ENCODE measurements around the gene CLIC5.

The CLIC5 gene

DNA sequence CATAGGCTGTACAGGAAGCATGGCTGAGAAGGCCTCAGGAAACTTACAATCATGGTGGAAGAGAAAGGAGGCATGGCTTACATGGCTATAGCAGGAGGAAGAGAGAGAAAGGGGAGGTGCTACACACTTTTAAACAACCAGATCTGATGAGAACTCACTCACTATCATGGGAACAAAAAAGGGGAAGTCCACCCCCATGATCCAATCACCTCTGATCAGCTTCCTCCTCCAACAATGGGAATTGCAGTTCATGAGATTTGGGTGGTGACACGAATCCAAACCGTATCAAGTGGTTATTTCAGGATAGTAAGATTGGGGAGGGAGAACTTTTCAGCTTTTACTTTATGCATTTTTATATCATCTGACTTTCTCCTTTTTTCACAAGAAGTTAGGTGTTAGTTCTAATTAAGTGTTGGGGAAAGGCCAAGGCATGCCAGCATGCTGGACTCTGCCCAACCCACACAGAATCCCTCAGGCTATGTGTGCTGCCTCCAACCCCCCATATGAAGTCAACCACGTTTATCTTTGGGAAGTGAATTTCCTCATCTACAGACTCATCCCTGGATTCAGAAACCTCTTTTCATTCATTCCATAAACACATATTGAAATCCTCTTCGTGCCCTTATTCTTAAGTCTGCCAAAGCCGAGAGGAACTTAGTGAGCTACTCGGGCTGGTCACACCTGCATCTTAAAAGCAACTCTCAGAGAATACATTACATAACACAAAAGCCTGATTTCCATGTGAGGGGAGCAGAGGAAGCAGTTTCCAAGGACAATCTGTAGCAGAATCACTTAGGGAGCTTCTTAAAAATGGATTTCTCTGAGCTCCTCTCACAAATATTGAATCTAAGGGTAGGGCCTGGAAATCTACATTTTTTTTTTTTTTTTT lies 16.7 kb upstream of the CLIC5 start:
- Histone ChIP-seq H3K4me2 (ENCODE audit: low read depth, low read length, poor library complexity, severe bottlenecking) (no peak overlapping the region), H2AFZ (ENCODE audit: low read length) (no peak overlapping the region), H3K4me3 (ENCODE audit: low read length, poor library complexity, severe bottlenecking) (no peak overlapping the region), H3K9me2 (replicated peaks; ENCODE audit: low read depth, low read length) (no peaks in the 10 kb centered on the region), H3K9me3 (ENCODE audit: insufficient read depth, low read depth, low read length) (no peaks in the 10 kb centered on the region), H3K27me3 (ENCODE audit: insufficient read depth, low read length, poor library complexity, severe bottlenecking) (no peaks in the 10 kb centered on the region), H3K79me2 (ENCODE audit: insufficient read depth, low read length) (no peaks in the 10 kb centered on the region), H3K36me3 (ENCODE audit: insufficient read depth, low read length) (no peaks in the 10 kb centered on the region), H3F3A (ENCODE audit: low read depth) (no peaks in the 10 kb centered on the region), H3K9ac (ENCODE audit: low read depth, low read length, poor library complexity, severe bottlenecking) (no peak overlapping the region), H3K4me1 (ENCODE audit: insufficient read depth, low read length, poor library complexity, severe bottlenecking) (no peaks in the 10 kb centered on the region), H4K20me1 (ENCODE audit: insufficient read depth, low read length, poor library complexity, severe bottlenecking) (no peaks in the 10 kb centered on the region)
- no peak for TF ChIP-seq EZH2phosphoT487 (IDR thresholded peaks at IDR 0.05; ENCODE audit: borderline replicate concordance)
- TF ChIP-seq, protein P1, sequence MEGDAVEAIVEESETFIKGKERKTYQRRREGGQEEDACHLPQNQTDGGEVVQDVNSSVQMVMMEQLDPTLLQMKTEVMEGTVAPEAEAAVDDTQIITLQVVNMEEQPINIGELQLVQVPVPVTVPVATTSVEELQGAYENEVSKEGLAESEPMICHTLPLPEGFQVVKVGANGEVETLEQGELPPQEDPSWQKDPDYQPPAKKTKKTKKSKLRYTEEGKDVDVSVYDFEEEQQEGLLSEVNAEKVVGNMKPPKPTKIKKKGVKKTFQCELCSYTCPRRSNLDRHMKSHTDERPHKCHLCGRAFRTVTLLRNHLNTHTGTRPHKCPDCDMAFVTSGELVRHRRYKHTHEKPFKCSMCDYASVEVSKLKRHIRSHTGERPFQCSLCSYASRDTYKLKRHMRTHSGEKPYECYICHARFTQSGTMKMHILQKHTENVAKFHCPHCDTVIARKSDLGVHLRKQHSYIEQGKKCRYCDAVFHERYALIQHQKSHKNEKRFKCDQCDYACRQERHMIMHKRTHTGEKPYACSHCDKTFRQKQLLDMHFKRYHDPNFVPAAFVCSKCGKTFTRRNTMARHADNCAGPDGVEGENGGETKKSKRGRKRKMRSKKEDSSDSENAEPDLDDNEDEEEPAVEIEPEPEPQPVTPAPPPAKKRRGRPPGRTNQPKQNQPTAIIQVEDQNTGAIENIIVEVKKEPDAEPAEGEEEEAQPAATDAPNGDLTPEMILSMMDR (conservative IDR thresholded peaks at IDR 0.05; ENCODE audit: low read length) = no peak

DNA sequence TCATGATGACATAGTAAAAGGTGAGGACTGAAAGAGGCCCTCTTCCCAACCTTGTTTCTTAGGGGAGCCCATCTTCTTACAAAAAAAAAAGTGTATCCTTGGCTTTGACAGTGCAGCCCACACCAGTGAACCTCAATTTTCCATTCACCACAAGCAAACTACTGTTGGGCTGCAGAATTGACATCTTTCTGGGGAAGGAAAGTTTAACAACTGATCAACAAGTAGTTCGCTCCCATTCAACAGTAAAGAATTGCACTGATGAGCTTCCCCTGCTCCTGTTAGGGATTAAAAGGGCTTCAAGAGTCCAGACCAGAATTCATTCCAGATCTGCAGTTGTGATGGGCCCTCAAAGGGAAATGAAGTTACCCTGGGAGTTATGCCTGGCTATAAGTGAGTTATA lies 13.9 kb upstream of the CLIC5 start:
- H3K4me3 ChIP-seq (ENCODE audit: low read length, poor library complexity, severe bottlenecking) = no peak overlapping the region
- no peak overlapping the region for H3K9ac ChIP-seq (ENCODE audit: low read depth, low read length, poor library complexity, severe bottlenecking)
- TF ChIP-seq, protein P1 (conservative IDR thresholded peaks at IDR 0.05; ENCODE audit: low read length) = no peak
- no peak for TF ChIP-seq EZH2phosphoT487 (IDR thresholded peaks at IDR 0.05; ENCODE audit: borderline replicate concordance)
- H3F3A ChIP-seq (ENCODE audit: low read depth) = no peaks in the 10 kb centered on the region
- H3K4me1 ChIP-seq (ENCODE audit: insufficient read depth, low read length, poor library complexity, severe bottlenecking) = no peaks in the 10 kb centered on the region
- no peaks in the 10 kb centered on the region for H3K36me3 ChIP-seq (ENCODE audit: insufficient read depth, low read length)
- H3K9me3 ChIP-seq (ENCODE audit: insufficient read depth, low read depth, low read length) = no peaks in the 10 kb centered on the region
- H3K27me3 ChIP-seq (ENCODE audit: insufficient read depth, low read length, poor library complexity, severe bottlenecking) = no peaks in the 10 kb centered on the region
- no peak overlapping the region for H2AFZ ChIP-seq (ENCODE audit: low read length)
- no peaks in the 10 kb centered on the region for H4K20me1 ChIP-seq (ENCODE audit: insufficient read depth, low read length, poor library complexity, severe bottlenecking)
- no peaks in the 10 kb centered on the region for H3K79me2 ChIP-seq (ENCODE audit: insufficient read depth, low read length)
- no peak overlapping the region for H3K4me2 ChIP-seq (ENCODE audit: low read depth, low read length, poor library complexity, severe bottlenecking)
- no peaks in the 10 kb centered on the region for H3K9me2 ChIP-seq (replicated peaks; ENCODE audit: low read depth, low read length)

DNA sequence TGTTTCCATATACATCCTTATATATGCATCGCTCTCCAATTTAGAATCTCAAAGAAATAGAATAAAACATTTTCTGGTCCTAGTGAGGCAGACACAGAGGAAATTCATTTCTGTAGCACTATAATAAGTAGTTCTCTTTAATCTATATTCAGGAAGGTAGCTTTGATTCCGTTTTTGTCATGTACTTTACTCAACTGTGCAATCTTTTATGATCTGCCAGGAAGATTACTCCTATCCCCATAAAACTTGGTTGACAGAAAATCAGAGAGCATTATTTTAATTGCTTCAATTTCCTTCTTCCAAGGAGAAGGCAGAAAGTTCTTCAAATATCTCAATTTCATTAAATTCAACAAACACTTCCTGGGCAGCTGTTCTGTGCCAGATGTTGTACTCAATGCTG lies 10.6 kb upstream of the CLIC5 start:
- no peak overlapping the region for H3K4me3 ChIP-seq (ENCODE audit: low read length, poor library complexity, severe bottlenecking)
- H3K4me1 ChIP-seq (ENCODE audit: insufficient read depth, low read length, poor library complexity, severe bottlenecking) = no peaks in the 10 kb centered on the region
- H3K4me2 ChIP-seq (ENCODE audit: low read depth, low read length, poor library complexity, severe bottlenecking) = no peak overlapping the region
- H3K9ac ChIP-seq (ENCODE audit: low read depth, low read length, poor library complexity, severe bottlenecking) = no peak overlapping the region
- H4K20me1 ChIP-seq (ENCODE audit: insufficient read depth, low read length, poor library complexity, severe bottlenecking) = no peaks in the 10 kb centered on the region
- H3K9me3 ChIP-seq (ENCODE audit: insufficient read depth, low read depth, low read length) = no peaks in the 10 kb centered on the region
- no peaks in the 10 kb centered on the region for H3K79me2 ChIP-seq (ENCODE audit: insufficient read depth, low read length)
- TF ChIP-seq, protein P1 (conservative IDR thresholded peaks at IDR 0.05; ENCODE audit: low read length) = no peak
- TF ChIP-seq EZH2phosphoT487 (IDR thresholded peaks at IDR 0.05; ENCODE audit: borderline replicate concordance) = no peak
- H3K9me2 ChIP-seq (replicated peaks; ENCODE audit: low read depth, low read length) = no peaks in the 10 kb centered on the region
- H3K27me3 ChIP-seq (ENCODE audit: insufficient read depth, low read length, poor library complexity, severe bottlenecking) = no peaks in the 10 kb centered on the region
- no peaks in the 10 kb centered on the region for H3F3A ChIP-seq (ENCODE audit: low read depth)
- no peaks in the 10 kb centered on the region for H3K36me3 ChIP-seq (ENCODE audit: insufficient read depth, low read length)
- H2AFZ ChIP-seq (ENCODE audit: low read length) = no peak overlapping the region
